Upper lobe of left lung (tissue), 6 donors: ENCODE data around the gene TRAF2. TPM values are rescaled to one million over a fixed set of nuclear protein-coding genes. Genes with fewer than 3 reads are reported as not detected.
A peak's percentile ranks its signal among the peaks of the same experiment; 100 is the strongest.

Source experiments
- ATAC-seq, 2 donors: fragments of 200-7000 bp; cut with Tn5 transposase; one replicate each; pipeline ENCODE4 v1.9.1; 2022; ENCODE audit warnings: mild to moderate bottlenecking in 2 of 2, moderate library complexity in 2 of 2; ENCODE audit not compliant: low FRiP score in 2 of 2
- DNase-seq, 2 donors: peaks; one replicate each; pipeline ENCODE4 v3.0.0-alpha.2; 2019 to 2020
- H3K27ac ChIP-seq, 4 donors: fragments of 200-600 bp; sonication (generic); one replicate each; pipeline ENCODE4 v1.5.1; 2016 to 2019
- H3K27me3 ChIP-seq, 4 donors: fragments of 200-600 bp; sonication (generic); one replicate each; pipeline ENCODE4 v1.5.1; 2017 to 2019
- H3K36me3 ChIP-seq, 4 donors: fragments of 200-600 bp; sonication (generic); one replicate each; pipeline ENCODE4 v1.5.1; 2016 to 2019
- H3K4me1 ChIP-seq, 4 donors: fragments of 200-600 bp; sonication (generic); one replicate each; pipeline ENCODE4 v1.5.1; 2018 to 2019
- H3K4me3 ChIP-seq, 4 donors: fragments of 200-600 bp; sonication (generic); one replicate each; pipeline ENCODE4 v1.5.1; 2017 to 2019; ENCODE audit warnings: mild to moderate bottlenecking in 2 of 4, moderate library complexity in 1 of 4
- H3K9me3 ChIP-seq, 4 donors: fragments of 200-600 bp; sonication (generic); one replicate each; pipeline ENCODE4 v1.5.1; 2018 to 2019
- EP300 ChIP-seq, 4 donors: sonication (generic); formaldehyde crosslinking; IDR thresholded peaks; one replicate each; pipeline ENCODE4 v1.5.1; 2017; ENCODE audit warnings: antibody characterized with exemption in 4 of 4, control low read depth in 2 of 4
- POLR2A ChIP-seq, 4 donors: fragments of 450-650 bp; IDR thresholded peaks; one replicate each; pipeline ENCODE4 v1.5.1; 2016 to 2017; ENCODE audit warnings: antibody characterized with exemption in 4 of 4, mild to moderate bottlenecking in 2 of 4
- POLR2AphosphoS5 ChIP-seq, 2 donors: sonication (generic); formaldehyde crosslinking; IDR thresholded peaks; one replicate each; pipeline ENCODE4 v1.5.1; 2017; ENCODE audit warnings: antibody characterized with exemption in 2 of 2
- WGBS, 2 donors: methylation state at CpG; one replicate each; pipeline ENCODE4 v1.1.5; 2017 to 2018; 5-methylcytosine and 5-hydroxymethylcytosine counted together
- total RNA-seq, 6 donors: library from RNA; depleted of rRNA in 4 of 6; stranded (reverse); fragments of >200 nt in 4 of 6; gene quantifications; one replicate each; pipeline versions ENCODE4 v1.1.0 to v1.2.1, GENCODE V29; 2016 to 2021
- TF ChIP-seq, protein P1 (sequence below), 6 experiments: fragments of 450-650 bp in 4 of 6; fragments of 200-600 bp in 2 of 6; sonication (generic) in 2 of 6; IDR thresholded peaks; one replicate each; pipeline ENCODE4 v1.5.1; 2016 to 2019; ENCODE audit warnings: antibody characterized with exemption in 6 of 6
- donor health status: DM: no; HTN: no; CAD: no; lungs with moderate emphysema.
- donor health status: DM: no; HTN: yes; CAD: no; lungs with severe emphysema.

The TRAF2 gene
- total RNA-seq, 6 donors from 2014 or later, result 10.6 to 20.8 (median 13.4) TPM

GRCh38 chr9:136928591-136928990 lies 42.3 kb downstream of the TRAF2 start:
- TF ChIP-seq POLR2AphosphoS5 (IDR thresholded peaks at IDR 0.05), result no peak
- no peak for TF ChIP-seq EP300 (IDR thresholded peaks at IDR 0.05)
- no peak for TF ChIP-seq POLR2A (IDR thresholded peaks at IDR 0.05)
- TF ChIP-seq, protein P1, sequence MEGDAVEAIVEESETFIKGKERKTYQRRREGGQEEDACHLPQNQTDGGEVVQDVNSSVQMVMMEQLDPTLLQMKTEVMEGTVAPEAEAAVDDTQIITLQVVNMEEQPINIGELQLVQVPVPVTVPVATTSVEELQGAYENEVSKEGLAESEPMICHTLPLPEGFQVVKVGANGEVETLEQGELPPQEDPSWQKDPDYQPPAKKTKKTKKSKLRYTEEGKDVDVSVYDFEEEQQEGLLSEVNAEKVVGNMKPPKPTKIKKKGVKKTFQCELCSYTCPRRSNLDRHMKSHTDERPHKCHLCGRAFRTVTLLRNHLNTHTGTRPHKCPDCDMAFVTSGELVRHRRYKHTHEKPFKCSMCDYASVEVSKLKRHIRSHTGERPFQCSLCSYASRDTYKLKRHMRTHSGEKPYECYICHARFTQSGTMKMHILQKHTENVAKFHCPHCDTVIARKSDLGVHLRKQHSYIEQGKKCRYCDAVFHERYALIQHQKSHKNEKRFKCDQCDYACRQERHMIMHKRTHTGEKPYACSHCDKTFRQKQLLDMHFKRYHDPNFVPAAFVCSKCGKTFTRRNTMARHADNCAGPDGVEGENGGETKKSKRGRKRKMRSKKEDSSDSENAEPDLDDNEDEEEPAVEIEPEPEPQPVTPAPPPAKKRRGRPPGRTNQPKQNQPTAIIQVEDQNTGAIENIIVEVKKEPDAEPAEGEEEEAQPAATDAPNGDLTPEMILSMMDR (IDR thresholded peaks at IDR 0.05), result no peak
- 71 to 85% methylated on average over 4 to 9 of the region's 9 CpGs for WGBS, 2 donors
- Histone ChIP-seq H3K4me3 (no peak overlapping the region), H3K27ac (no peak overlapping the region), H3K9me3 (no peaks in the 10 kb centered on the region), H3K36me3 (peaks cover 0 to 35% (median 26%) of the 10 kb centered on the region in 4 donors), H3K4me1 (peaks cover 0 to 6% (median 0%) of the 10 kb centered on the region in 4 donors), H3K27me3 (no peaks in the 10 kb centered on the region)
- DNase-seq, result peak in 1 of 2 donors; percentile 65
- ATAC-seq, result no peak

GRCh38 chr9:136930014-136930413 lies 43.7 kb downstream of the TRAF2 start:
- ATAC-seq (no peak), DNase-seq (no peak)
- Histone ChIP-seq H3K27me3 (no peaks in the 10 kb centered on the region), H3K9me3 (no peaks in the 10 kb centered on the region), H3K4me1 (peaks cover 0 to 6% (median 0%) of the 10 kb centered on the region in 4 donors), H3K4me3 (no peak overlapping the region), H3K36me3 (peaks cover 0 to 23% (median 17%) of the 10 kb centered on the region in 4 donors), H3K27ac (no peak overlapping the region)
- TF ChIP-seq, protein P1 (IDR thresholded peaks at IDR 0.05), result no peak
- no peak for TF ChIP-seq POLR2A (IDR thresholded peaks at IDR 0.05)
- 98 to 100% methylated on average over 4 of the region's 4 CpGs for WGBS, 2 donors

DNA sequence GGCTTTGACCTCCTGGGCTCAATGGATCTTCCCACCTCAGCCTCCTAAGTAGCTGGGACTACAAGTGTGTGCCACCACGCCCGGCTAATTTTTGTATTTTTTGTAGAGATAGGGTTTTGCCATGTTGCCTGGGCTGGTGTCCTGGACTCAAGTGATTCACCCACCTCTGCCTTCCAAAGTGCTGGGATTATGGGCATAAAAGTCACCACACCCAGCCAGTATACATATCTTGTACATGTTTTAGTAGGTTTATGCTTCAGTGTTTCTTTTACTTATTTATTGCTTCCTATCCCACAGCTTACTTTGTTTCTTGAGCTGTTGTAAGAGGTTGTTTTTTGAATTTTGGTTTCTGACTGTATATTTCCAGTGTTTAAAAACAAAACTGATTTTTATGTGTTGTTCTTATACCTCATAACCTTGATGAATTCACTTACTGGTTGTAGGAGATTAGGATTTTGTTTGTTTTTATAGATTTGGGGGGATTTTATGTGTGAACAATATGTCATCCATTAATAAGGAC lies 45.4 kb downstream of the TRAF2 start:
- Histone ChIP-seq H3K27me3 (no peaks in the 10 kb centered on the region), H3K9me3 (no peaks in the 10 kb centered on the region), H3K4me3 (no peak overlapping the region), H3K27ac (no peak overlapping the region), H3K36me3 (peaks cover 0 to 7% (median 5%) of the 10 kb centered on the region in 4 donors), H3K4me1 (peaks cover 0 to 6% (median 0%) of the 10 kb centered on the region in 4 donors)
- TF ChIP-seq EP300 (IDR thresholded peaks at IDR 0.05) (no peak), POLR2A (IDR thresholded peaks at IDR 0.05) (no peak), POLR2AphosphoS5 (IDR thresholded peaks at IDR 0.05) (no peak)
- TF ChIP-seq, protein P1 (IDR thresholded peaks at IDR 0.05), result no peak
- ATAC-seq (no peak), DNase-seq (no peak)
- WGBS, 2 donors, result 90 to 100% methylated on average over 2 of the region's 2 CpGs

- Histone ChIP-seq H3K4me3 (no peak overlapping the region), H3K4me1 (no peaks in the 10 kb centered on the region), H3K9me3 (no peaks in the 10 kb centered on the region), H3K36me3 (peaks cover 0 to 7% (median 2%) of the 10 kb centered on the region in 4 donors), H3K27me3 (no peaks in the 10 kb centered on the region), H3K27ac (no peak overlapping the region)
- no peak for DNase-seq
- no peak for ATAC-seq
- WGBS, 2 donors, result 96% methylated on average over 3 of the region's 3 CpGs
- TF ChIP-seq EP300 (IDR thresholded peaks at IDR 0.05) (no peak), POLR2AphosphoS5 (IDR thresholded peaks at IDR 0.05) (no peak), POLR2A (IDR thresholded peaks at IDR 0.05) (no peak)
- TF ChIP-seq, protein P1 (IDR thresholded peaks at IDR 0.05), result no peak
Observed at GRCh38 chr9:136934277-136934676, 48.0 kb downstream of the TRAF2 start.

- TF ChIP-seq, protein P1 (IDR thresholded peaks at IDR 0.05), result no peak
- TF ChIP-seq POLR2AphosphoS5 (IDR thresholded peaks at IDR 0.05) (no peak), EP300 (IDR thresholded peaks at IDR 0.05) (no peak), POLR2A (IDR thresholded peaks at IDR 0.05) (no peak)
- ATAC-seq, result no peak
- WGBS, 2 donors, result 69 to 85% methylated on average over 3 of the region's 3 CpGs
- Histone ChIP-seq H3K36me3 (peaks cover 2 to 21% (median 16%) of the 10 kb centered on the region in 4 donors), H3K4me1 (no peaks in the 10 kb centered on the region), H3K4me3 (no peak overlapping the region), H3K9me3 (no peaks in the 10 kb centered on the region), H3K27me3 (no peaks in the 10 kb centered on the region), H3K27ac (no peak overlapping the region)
- DNase-seq, result no peak
Observed at GRCh38 chr9:136935651-136936050, 49.3 kb downstream of the TRAF2 start.
